ENCODE results near the gene PTPRT. TPM values are rescaled to one million over a fixed set of nuclear protein-coding genes. Genes with fewer than 3 reads are reported as not detected.

PTPRT gene
- polyA plus RNA-seq, 1 of the 3 experiments (the other 2 are of a cell fraction), result not detected

- Histone ChIP-seq H4K20me1 (ENCODE audit: insufficient read depth) (no peaks in the 10 kb centered on the region), H3K27me3 (ENCODE audit: insufficient read depth) (no peaks in the 10 kb centered on the region), H3K9ac (no peak overlapping the region), H3K27ac (ENCODE audit: low read depth in 2 of 2, low read length in 1 of 2) (no peak overlapping the region), H3K9me3 (no peaks in the 10 kb centered on the region), H3K36me3 (replicated peaks in 1 of 2; ENCODE audit: control insufficient read depth in 1 of 2, insufficient read depth in 2 of 2, low read length in 1 of 2) (no peaks in the 10 kb centered on the region), H3F3A (replicated peaks; ENCODE audit: insufficient read depth) (no peaks in the 10 kb centered on the region), H3K79me2 (ENCODE audit: insufficient read depth) (no peaks in the 10 kb centered on the region), H3K9me2 (no peaks in the 10 kb centered on the region), H3K4me3 (ENCODE audit: low read depth in 2 of 2, low read length in 1 of 2) (no peak overlapping the region), H3K4me1 (ENCODE audit: control insufficient read depth in 1 of 2, insufficient read depth in 2 of 2, low read depth in 1 of 2, low read length in 1 of 2) (no peaks in the 10 kb centered on the region), H2AFZ (ENCODE audit: low read depth) (no peak overlapping the region), H3K4me2 (no peak overlapping the region)
- CTCF ChIA-PET, result no interaction called here
- DNase-seq, result no peak
- POLR2A ChIA-PET, result no interaction called here
- no peak for TF ChIP-seq REST (IDR thresholded peaks at IDR 0.05; ENCODE audit: low read depth, low read length)
- WGBS (ENCODE audit: low lambda C conversion rate), result 0% methylated on average over 1 of the region's 1 CpG
Observed at GRCh38 chr20:42779216-42779615, 410.5 kb downstream of the PTPRT start.

- no peaks in the 10 kb centered on the region for H3K9me2 ChIP-seq
- H3K9me3 ChIP-seq, result no peaks in the 10 kb centered on the region
- H3K4me2 ChIP-seq, result no peak overlapping the region
- no peak overlapping the region for H3K9ac ChIP-seq
- H4K20me1 ChIP-seq (ENCODE audit: insufficient read depth), result no peaks in the 10 kb centered on the region
- no peak for DNase-seq
- ChIA-PET CTCF (no interaction called here), POLR2A (no interaction called here)
- H3K4me3 ChIP-seq (ENCODE audit: low read depth in 2 of 2, low read length in 1 of 2), result no peak overlapping the region
- no peaks in the 10 kb centered on the region for H3K36me3 ChIP-seq (replicated peaks in 1 of 2; ENCODE audit: control insufficient read depth in 1 of 2, insufficient read depth in 2 of 2, low read length in 1 of 2)
- H2AFZ ChIP-seq (ENCODE audit: low read depth), result no peak overlapping the region
- TF ChIP-seq TCF12 (IDR thresholded peaks at IDR 0.05) (no peak), FOSL2 (IDR thresholded peaks at IDR 0.05; ENCODE audit: borderline replicate concordance, low read depth) (no peak), MXI1 (IDR thresholded peaks at IDR 0.05; ENCODE audit: low read depth, low read length) (no peak), CHD2 (IDR thresholded peaks at IDR 0.05; ENCODE audit: low read length, partially characterized antibody) (no peak), RCOR1 (IDR thresholded peaks at IDR 0.05; ENCODE audit: low read length) (no peak), TAF1 (IDR thresholded peaks at IDR 0.05; ENCODE audit: borderline replicate concordance, low read depth, low read length) (no peak), ELF1 (IDR thresholded peaks at IDR 0.05) (no peak), FOXM1 (IDR thresholded peaks at IDR 0.05; ENCODE audit: low read depth) (no peak), POLR2AphosphoS5 (IDR thresholded peaks at IDR 0.05; ENCODE audit: low read depth, low read length) (no peak), FOXJ3 (CRISPR knock-in tag; IDR thresholded peaks at IDR 0.05) (no peak), SIN3A (IDR thresholded peaks at IDR 0.05; ENCODE audit: borderline replicate concordance, low read depth, low read length) (no peak), NFIC (IDR thresholded peaks at IDR 0.05; ENCODE audit: borderline replicate concordance) (no peak)
- no peaks in the 10 kb centered on the region for H3K27me3 ChIP-seq (ENCODE audit: insufficient read depth)
- H3K79me2 ChIP-seq (ENCODE audit: insufficient read depth), result no peaks in the 10 kb centered on the region
- H3K4me1 ChIP-seq (ENCODE audit: control insufficient read depth in 1 of 2, insufficient read depth in 2 of 2, low read depth in 1 of 2, low read length in 1 of 2), result no peaks in the 10 kb centered on the region
- no peak overlapping the region for H3K27ac ChIP-seq (ENCODE audit: low read depth in 2 of 2, low read length in 1 of 2)
- H3F3A ChIP-seq (replicated peaks; ENCODE audit: insufficient read depth), result no peaks in the 10 kb centered on the region
- 43% methylated on average over 3 of the region's 3 CpGs for WGBS (ENCODE audit: low lambda C conversion rate)
Observed at GRCh38 chr20:42775866-42776265, 413.8 kb downstream of the PTPRT start.

Data from SK-N-SH (cell line).